GM12892 (cell line): ENCODE results near the gene PCDHA1.
"Not testable (repeated sequence)": the region's sequence is repeated elsewhere in the genome, so short reads cannot be mapped to it uniquely, and the experiment has no call there.

Experiments
- DNase-seq: peaks from one replicate; pipeline ENCODE4 v3.0.0; 2011; ENCODE audit not compliant: insufficient read length
- FAIRE-seq: peaks from 2 replicates; lab custom pipeline; 2011; peaks lifted over from hg19 to GRCh38; lab: Jason Lieb, UNC
- POLR2A ChIP-seq: IDR thresholded peaks from 2 replicates; pipeline ENCODE4 v1.6.1; 2011; ENCODE audit warnings: low read depth, low read length, control low read depth
- POLR2AphosphoS5 ChIP-seq: IDR thresholded peaks from 2 replicates; pipeline ENCODE4 v1.6.1; 2011; ENCODE audit warnings: low read depth, low read length, control low read depth
- TAF1 ChIP-seq: IDR thresholded peaks from 2 replicates; pipeline ENCODE4 v1.6.1; 2011; ENCODE audit warnings: low read depth, mild to moderate bottlenecking, control low read depth, low read length, borderline replicate concordance

Gene PCDHA1

DNA sequence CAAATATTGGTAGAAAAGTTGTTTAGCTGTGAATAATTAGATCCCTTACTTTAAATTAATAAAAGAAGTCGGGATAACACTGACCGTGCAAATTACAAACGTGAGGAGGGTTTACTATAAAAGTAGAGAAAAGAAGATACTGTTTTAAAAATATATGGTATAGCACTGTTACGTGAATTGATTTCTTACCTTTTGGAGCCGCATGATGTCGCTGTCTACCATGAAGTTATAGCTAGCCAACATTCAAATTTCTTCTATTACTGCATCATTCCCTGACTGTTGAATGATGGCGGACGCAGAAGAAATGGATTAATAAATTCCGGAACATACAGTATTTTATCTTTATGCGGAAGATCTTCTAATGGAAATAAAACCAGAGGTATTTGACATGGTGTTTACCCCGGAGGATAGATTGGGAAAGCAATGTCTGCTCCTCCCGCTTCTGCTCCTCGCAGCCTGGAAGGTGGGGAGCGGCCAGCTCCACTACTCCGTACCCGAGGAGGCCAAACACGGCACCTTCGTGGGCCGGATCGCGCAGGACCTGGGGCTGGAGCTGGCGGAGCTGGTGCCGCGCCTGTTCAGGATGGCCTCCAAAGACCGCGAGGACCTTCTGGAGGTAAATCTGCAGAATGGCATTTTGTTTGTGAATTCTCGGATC lies 41.9 kb downstream of the PCDHA1 start, which contains the start of gene PCDHA6:
Gene PCDHA6 (plus strand): TSS at position 257 of the 658 bp plus-strand sequence. CDS start 132 bp downstream, at position 389.
- DNase-seq: no peak
- TF ChIP-seq POLR2AphosphoS5 (no peak), TAF1 (no peak), POLR2A (no peak)

DNA sequence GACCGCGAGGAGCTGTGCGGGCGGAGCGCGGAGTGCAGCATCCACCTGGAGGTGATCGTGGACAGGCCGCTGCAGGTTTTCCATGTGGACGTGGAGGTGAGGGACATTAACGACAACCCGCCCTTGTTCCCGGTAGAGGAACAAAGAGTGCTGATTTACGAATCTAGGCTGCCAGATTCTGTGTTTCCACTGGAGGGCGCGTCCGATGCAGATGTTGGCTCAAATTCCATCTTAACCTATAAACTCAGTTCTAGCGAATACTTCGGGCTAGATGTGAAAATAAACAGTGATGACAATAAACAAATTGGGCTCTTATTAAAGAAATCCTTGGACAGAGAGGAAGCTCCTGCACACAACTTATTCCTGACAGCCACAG lies 42.4 kb downstream of the PCDHA1 start:
- no peak for FAIRE-seq
- TF ChIP-seq TAF1 (no peak), POLR2AphosphoS5 (no peak), POLR2A (no peak)
- no peak for DNase-seq

More for the DNA sequence above, 41.9 kb downstream of the PCDHA1 start, which contains the start of gene PCDHA6:
- no peak for FAIRE-seq

DNA sequence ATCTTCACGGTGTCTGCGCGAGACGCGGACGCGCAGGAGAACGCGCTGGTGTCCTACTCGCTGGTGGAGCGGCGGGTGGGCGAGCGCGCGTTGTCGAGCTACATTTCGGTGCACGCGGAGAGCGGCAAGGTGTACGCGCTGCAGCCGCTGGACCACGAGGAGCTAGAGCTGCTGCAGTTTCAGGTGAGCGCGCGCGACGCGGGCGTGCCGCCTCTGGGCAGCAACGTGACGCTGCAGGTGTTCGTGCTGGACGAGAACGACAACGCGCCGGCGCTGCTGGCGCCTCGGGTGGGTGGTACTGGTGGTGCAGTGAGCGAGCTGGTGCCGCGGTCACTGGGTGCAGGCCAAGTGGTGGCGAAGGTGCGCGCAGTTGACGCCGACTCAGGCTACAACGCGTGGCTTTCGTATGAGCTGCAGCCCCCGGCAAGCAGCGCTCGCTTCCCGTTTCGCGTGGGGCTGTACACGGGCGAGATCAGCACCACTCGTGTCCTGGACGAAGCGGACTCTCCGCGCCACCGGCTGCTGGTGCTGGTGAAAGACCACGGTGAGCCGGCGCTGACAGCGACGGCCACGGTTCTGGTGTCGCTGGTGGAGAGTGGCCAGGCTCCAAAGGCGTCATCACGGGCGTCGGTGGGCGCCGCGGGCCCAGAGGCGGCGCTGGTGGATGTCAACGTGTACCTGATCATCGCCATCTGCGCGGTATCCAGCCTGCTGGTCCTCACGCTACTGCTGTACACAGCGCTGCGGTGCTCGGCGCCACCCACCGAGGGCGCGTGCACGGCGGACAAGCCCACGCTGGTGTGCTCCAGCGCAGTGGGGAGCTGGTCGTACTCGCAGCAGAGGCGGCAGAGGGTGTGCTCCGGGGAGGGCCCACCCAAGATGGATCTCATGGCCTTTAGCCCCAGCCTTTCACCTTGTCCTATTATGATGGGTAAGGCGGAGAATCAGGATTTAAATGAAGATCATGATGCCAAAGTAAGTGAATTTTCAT lies 43.9 kb downstream of the PCDHA1 start:
- not testable (repeated sequence) for FAIRE-seq, DNase-seq

DNA sequence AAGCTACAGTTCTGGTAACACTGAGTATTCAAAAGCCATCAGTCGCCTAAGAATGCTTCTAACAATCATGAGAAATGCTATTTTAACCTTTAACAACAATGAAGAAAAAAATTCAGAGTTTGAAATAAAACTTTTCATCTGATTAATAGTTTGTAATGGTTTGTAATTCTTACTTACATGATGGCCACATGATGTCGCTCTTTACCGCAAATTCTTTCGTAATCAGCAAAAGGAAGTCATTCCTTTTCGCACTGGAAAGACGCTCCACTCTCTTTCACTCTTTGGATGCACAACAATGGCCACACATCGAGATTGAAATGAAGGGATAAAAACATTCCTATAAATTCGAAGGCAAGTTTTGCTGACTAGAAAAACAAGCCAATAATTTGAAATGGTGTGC lies 48.1 kb downstream of the PCDHA1 start, which contains the start of gene PCDHA7:
Gene PCDHA7 (plus strand): TSS at position 277 of the 400 bp plus-strand sequence. CDS start 115 bp downstream, at position 392.
- DNase-seq (no peak), FAIRE-seq (no peak)
- no peak for TF ChIP-seq POLR2A
- no peak for TF ChIP-seq POLR2AphosphoS5
- no peak for TF ChIP-seq TAF1

DNA sequence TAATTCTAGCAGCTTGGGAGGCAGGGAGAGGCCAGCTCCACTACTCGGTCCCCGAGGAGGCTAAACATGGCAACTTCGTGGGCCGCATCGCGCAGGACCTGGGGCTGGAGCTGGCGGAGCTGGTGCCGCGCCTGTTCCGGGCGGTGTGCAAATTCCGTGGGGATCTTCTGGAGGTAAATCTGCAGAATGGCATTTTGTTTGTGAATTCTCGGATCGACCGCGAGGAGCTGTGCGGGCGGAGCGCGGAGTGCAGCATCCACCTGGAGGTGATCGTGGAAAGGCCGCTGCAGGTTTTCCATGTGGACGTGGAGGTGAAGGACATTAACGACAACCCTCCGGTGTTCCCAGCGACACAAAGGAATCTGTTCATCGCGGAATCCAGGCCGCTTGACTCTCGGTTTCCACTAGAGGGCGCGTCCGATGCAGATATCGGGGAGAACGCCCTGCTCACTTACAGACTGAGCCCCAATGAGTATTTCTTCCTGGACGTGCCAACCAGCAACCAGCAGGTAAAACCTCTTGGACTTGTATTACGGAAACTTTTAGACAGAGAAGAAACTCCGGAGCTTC lies 48.6 kb downstream of the PCDHA1 start:
- not testable (repeated sequence) for DNase-seq, FAIRE-seq

DNA sequence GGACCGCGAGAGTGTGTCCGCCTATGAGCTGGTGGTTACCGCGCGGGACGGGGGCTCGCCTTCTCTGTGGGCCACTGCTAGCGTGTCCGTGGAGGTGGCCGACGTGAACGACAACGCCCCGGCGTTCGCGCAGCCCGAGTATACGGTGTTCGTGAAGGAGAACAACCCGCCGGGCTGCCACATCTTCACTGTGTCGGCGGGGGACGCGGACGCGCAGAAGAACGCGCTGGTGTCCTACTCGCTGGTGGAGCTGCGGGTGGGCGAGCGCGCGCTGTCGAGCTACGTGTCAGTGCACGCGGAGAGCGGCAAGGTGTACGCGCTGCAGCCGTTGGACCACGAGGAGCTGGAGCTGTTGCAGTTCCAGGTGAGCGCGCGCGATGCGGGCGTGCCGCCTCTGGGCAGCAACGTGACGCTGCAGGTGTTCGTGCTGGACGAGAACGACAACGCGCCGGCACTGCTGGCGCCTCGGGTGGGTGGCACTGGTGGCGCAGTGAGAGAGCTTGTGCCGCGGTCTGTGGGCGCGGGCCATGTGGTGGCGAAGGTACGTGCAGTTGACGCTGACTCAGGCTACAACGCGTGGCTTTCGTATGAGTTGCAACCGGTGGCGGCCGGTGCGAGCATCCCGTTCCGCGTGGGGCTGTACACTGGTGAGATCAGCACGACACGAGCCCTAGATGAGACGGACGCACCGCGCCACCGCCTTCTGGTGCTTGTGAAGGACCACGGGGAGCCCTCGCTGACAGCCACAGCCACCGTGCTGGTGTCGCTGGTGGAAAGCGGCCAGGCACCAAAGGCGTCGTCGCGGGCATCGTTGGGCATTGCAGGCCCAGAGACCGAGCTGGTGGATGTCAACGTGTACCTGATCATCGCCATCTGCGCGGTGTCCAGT lies 49.9 kb downstream of the PCDHA1 start:
- TF ChIP-seq POLR2AphosphoS5: no peak
- TF ChIP-seq POLR2A: no peak
- TF ChIP-seq TAF1: no peak
- FAIRE-seq: no peak
- DNase-seq: no peak

DNA sequence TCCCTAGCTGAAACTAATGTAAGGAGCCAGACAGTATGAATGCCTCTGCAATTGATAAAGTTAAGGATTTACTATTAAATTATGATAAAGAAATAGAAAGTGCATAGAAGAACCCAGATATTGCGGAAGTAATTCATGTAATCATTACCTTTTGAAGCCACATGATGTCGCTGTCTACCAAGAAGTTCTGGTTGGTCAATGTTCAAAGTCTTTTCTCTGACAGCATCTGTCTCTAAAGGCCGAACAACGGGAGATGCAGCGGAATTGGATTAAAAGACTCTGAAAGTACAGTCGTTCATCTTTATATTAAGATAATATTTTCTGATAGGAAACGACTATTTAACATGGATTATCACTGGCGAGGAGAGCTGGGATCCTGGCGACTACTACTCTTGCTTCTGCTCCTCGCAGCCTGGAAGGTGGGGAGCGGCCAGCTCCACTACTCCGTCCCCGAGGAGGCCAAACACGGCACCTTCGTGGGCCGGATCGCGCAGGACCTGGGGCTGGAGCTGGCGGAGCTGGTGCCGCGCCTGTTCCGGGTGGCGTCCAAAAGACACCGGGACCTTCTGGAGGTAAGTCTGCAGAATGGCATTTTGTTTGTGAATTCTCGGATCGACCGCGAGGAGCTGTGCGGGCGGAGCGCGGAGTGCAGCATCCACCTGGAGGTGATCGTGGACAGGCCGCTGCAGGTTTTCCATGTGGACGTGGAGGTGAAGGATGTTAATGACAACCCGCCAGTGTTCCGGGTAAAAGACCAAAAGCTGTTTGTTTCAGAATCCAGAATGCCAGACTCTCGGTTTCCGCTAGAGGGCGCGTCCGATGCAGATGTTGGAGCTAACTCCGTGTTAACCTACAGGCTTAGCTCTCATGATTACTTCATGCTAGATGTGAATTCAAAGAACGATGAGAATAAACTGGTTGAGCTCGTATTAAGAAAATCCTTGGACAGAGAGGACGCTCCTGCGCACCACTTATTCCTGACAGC lies 55.3 kb downstream of the PCDHA1 start, which contains the start of gene PCDHA8:
Gene PCDHA8 (plus strand): TSS at position 210 of the 985 bp plus-strand sequence. CDS start 135 bp downstream, at position 345.
- TF ChIP-seq POLR2A (no peak), TAF1 (no peak), POLR2AphosphoS5 (no peak)
- FAIRE-seq (no peak), DNase-seq (no peak)

DNA sequence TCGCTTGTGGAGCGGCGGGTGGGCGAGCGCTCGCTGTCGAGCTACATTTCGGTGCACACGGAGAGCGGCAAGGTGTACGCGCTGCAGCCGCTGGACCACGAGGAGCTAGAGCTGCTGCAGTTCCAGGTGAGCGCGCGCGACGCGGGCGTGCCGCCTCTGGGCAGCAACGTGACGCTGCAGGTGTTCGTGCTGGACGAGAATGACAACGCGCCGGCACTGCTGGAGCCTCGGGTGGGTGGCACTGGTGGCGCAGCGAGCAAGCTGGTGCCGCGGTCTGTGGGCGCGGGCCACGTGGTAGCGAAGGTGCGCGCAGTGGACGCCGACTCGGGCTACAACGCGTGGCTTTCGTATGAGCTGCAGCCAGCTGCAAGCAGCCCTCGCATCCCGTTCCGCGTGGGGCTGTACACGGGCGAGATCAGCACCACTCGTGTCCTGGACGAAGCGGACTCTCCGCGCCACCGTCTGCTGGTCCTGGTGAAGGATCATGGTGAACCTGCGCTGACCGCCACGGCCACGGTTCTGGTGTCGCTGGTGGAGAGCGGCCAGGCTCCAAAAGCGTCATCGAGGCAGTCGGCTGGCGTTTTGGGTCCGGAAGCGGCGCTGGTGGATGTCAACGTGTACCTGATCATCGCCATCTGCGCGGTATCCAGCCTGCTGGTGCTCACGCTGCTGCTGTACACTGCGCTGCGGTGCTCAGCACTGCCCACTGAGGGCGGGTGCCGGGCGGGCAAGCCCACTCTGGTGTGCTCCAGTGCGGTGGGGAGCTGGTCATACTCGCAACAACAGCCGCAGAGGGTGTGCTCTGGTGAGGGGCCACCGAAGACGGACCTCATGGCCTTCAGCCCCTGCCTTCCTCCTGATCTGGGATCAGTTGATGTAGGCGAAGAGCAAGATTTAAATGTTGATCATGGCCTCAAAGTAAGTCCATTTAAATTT lies 57.1 kb downstream of the PCDHA1 start:
- no peak for DNase-seq
- TF ChIP-seq TAF1 (no peak), POLR2AphosphoS5 (no peak), POLR2A (no peak)
- no peak for FAIRE-seq

DNA sequence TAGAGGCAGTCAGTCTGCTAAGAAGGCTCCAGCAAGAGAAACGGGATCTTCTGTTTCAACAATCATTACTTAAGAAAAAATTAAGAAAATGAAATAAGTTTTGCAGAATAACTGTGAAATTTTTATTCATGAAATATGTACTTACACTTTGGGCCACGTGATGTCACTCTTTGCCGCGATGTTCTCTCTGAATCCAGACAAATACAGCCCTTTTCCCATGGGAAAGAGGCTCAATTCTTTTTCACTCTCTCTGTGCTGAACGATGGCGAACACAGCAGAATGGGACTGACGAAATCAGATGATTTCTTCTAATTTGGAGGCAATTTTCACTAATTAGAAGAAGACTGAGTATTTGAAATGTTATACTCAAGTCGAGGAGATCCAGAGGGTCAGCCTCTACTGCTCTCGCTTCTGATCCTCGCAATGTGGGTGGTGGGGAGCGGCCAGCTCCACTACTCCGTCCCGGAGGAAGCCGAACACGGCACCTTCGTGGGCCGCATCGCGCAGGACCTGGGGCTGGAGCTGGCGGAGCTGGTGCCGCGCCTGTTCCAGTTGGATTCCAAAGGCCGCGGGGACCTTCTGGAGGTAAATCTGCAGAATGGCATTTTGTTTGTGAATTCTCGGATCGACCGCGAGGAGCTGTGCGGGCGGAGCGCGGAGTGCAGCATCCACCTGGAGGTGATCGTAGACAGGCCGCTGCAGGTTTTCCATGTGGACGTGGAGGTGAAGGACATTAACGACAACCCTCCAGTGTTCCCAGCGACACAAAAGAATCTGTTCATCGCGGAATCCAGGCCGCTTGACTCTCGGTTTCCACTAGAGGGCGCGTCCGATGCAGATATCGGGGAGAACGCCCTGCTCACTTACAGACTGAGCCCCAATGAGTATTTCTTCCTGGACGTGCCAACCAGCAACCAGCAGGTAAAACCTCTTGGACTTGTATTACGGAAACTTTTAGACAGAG lies 62.5 kb downstream of the PCDHA1 start, which contains the start of gene PCDHA9:
Gene PCDHA9 (plus strand): TSS at position 244 of the 964 bp plus-strand sequence. CDS start 114 bp downstream, at position 358.
- DNase-seq, FAIRE-seq: not testable (repeated sequence)

DNA sequence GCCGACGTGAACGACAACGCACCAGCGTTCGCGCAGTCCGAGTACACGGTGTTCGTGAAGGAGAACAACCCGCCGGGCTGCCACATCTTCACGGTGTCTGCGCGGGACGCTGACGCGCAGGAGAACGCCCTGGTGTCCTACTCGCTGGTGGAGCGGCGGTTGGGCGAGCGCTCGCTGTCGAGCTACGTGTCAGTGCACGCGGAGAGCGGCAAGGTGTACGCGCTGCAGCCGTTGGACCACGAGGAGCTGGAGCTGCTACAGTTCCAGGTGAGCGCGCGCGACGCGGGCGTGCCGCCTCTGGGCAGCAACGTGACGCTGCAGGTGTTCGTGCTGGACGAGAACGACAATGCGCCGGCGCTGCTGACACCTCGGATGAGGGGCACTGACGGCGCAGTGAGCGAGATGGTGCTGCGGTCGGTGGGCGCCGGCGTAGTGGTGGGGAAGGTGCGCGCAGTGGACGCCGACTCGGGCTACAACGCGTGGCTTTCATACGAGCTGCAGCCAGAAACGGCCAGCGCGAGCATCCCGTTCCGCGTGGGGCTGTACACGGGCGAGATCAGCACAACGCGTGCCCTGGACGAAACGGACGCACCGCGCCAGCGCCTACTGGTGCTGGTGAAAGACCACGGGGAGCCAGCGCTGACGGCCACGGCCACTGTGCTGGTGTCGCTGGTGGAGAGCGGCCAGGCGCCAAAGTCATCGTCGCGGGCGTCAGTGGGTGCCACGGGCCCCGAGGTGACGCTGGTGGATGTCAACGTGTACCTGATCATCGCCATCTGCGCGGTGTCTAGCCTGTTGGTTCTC lies 64.1 kb downstream of the PCDHA1 start:
- DNase-seq, FAIRE-seq: not testable (repeated sequence)
